HG03354 (cell line): ENCODE results near the gene LRCOL1.

Source experiments
- ATAC-seq: cut with Tn5 transposase; IDR thresholded peaks from one replicate; pipeline ENCODE4 v1.9.1; 2021; ENCODE audit warnings: mild to moderate bottlenecking; ENCODE audit not compliant: unreplicated experiment, poor library complexity, severe bottlenecking

LRCOL1 gene

DNA sequence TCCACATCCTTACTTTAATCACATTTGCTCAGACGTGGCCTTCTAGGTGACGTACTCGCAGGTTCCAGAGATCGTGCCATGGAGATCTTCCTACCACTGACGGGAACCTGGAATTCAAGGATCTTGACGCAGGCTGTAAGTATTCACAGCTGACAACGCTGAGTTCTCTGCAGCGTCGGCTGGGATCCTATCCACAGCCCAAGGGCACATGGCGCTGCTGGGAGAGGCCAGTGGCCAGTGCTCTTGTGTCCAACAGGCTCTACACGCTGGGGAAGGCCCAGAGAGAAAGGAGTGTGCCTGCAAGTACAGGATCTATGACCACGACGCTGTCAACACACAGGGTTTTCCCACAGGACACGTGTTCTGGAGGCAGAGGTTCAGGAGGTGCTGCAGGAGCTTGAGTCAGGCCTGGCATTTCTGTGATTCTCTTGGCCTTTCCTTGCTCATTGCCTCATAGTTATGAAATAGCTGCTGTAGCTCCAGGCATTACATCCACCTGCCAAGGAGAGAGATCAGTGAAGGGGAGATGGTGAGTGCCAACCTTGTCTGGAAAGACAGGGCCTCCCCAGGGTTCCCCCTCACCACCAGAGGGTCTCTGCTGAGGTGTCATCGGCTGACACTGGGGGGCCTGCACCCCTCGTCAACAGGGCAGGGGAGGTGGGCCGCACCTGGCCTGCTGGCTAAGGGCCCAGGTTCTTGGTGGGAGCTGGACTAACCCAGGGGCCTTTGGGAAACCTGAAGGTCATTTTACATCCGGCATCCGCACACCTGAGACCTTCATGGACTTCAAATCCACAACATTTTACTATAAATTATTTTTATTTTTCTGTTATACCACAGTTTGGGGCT, 21.3 kb downstream of the LRCOL1 start:
- no peak for ATAC-seq

DNA sequence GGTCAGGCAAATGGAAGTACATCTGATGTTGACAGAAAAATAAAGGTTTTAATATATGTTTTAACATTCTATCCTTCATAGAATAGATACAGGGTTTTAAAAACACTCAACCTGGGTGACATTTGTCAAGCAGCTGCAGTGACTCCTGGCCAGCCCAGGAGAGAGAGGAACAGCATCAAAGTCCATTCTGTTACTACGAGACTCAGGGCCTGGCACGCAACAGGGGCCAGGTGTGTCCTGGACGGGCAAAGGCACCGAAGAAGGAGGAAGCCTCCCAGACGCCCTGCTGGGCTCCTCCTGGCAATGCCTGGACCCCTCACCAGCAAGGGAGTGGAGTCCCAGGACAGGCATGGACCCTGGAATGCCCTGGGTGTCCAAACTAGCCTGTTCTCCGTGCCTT, 22.1 kb downstream of the LRCOL1 start:
- no peak for ATAC-seq

DNA sequence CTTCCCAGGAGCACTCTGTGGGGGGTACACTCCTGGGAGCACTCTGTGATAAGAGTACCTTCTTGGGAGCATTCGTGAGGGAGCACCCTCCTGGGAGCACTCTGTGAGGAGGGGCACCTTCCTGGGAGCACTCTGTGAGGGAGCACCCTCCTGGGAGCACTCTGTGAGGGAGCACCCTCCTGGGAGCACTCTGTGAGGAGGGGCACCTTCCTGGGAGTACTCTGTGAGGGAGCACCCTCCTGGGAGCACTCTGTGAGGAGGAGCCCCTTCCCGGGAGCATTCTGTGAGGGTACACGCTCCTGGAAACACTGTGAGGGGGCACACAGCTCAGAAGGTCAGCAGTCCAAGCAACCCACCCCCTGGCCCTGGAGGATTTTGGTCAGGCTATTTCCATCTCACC, 22.6 kb downstream of the LRCOL1 start:
- no peak for ATAC-seq

DNA sequence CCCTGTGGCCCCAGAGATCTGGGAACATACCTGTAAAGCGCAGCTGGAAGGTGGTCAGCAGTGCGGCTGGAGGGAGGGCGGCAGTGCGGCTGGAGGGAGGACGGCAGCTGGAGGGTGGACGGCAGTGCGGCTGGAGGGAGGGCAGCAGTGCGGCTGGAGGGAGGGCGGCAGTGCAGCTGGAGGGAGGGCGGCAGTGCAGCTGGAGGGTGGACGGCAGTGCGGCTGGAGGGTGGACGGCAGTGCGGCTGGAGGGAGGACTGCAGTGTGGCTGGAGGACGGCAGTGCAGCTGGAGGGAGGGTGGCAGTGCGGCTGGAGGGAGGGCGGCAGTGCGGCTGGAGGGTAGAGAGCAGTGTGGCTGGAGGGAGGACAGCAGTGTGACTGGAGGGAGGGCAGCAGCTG, 23.5 kb downstream of the LRCOL1 start:
- no peak for ATAC-seq

DNA sequence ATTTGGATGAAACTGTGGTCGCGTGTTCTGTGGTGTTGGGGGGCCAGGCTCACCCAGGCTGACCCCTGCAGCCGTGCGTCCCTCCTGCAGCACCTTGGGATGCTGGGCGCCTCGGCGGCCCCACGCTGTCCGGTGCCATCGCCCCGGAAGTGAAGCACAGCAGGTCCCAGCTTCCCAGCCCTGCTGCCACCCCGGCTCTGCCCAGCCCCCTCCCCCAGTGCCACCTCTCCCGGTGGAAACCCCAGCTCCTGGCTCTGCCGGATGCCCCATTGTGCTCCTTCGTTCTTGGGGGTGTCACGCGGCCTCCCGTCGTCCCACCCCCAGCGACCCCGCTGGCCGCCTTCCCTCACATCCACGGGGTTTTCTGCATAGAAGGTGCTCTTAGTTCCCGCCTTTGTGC, 25.2 kb downstream of the LRCOL1 start:
- ATAC-seq: no peak

DNA sequence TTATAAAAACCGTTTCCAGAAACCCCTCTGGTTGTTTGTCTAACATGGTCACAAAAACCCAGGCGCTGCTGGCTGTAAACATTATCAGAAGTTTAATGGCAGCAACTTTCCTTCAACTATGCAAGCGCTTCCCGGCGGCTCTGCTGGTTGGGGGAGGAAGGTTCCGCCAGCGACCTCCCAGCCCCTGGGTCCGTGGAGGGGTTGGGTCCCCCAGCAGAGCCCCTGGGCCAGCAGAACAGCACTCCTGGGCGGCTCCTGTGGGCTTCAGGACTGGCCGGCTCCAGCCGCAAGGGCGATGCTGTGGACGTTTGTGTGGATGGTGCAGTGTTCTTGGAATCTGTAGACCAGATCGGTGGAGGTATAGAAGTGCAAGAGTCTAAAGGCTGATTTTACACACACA, 26.0 kb downstream of the LRCOL1 start:
- no peak for ATAC-seq

DNA sequence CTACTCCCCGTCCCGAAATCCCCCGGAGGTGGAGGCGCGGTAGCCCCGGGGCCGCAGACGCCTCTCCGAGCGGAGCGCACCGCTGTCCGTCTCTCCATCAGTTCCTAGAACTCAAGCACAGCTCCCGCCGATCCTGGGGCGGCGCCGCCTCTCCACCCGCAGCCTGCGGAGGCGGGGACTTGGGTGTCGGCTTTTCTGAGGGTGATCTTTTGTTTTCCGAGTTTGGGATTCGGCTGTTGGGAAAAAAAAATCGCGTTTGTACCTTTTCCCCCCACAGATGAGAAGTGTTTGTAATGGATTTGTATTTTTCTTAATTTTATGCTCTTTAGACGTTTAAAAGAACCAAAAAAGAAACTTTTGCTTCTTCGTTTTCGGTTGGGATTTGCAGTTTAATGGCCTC, 26.6 kb downstream of the LRCOL1 start:
- ATAC-seq: no peak

DNA sequence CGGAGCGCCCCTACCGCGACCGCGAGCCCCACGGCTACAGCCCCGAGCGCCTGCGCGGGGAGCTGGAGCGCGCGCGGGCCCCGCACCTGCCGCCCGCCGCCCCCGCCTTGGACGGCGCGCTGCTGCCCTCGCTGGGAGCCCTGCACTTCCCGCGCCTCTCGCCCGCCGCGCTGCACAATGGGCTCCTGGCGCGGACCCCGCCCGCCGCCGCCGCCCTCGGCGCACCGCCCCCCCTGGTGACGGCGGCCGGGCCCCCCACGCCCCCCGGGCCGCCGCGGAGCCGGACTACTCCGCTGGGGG, 27.0 kb downstream of the LRCOL1 start:
- ATAC-seq: no peak

DNA sequence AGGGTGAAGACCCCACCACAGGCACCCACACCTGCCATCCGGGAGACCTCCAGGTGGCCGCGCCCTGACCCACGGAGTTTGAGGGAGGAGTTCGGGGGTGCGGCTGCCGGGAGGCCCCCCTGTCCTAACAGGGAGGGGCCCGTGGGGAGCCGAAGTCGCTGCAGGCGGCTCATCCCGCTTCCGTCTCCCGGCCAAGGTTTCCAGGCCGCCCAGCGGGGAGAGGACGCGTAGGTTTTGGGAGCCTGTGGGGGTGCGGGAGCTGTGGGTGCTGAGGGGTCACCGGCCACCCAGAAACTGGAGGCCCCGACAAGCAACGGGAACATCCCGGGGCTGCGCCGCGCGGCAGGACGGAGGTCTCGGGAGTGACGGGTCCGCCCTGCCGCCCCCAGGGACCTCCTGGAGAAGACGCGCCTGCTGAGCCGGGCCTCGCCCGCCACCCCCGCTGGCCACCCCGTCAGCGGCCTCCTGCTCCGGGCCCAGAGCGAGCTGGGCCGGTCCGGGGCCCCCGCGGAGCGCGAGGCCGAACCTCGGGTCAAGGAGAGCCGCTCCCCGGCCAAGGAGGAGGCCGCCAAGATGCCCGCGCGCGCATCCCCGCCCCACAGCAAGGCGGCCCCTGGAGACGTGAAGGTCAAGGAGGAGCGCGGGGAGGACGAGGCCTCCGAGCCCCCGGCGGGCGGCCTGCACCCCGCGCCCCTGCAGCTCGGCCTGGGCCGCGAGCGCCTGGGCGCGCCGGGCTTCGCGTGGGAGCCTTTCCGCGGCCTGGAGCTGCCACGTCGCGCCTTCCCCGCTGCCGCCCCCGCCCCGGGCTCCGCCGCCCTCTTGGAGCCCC, 27.6 kb downstream of the LRCOL1 start:
- ATAC-seq: no peak

DNA sequence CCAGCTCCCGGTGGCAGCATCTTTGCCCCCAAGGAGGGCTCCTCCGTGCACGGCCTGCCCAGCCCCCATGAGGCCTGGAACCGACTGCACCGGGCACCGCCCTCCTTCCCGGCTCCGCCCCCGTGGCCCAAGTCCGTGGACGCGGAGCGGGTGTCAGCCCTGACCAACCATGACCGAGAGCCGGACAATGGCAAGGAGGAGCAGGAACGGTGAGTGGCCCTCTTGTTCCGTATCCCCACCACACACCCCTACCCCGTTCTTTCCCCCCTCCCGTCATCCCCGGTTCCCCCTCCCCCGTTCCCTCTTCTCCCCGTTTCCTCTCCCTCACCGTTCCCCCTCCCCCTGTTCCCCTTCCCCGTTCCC, 28.3 kb downstream of the LRCOL1 start:
- no peak for ATAC-seq

DNA sequence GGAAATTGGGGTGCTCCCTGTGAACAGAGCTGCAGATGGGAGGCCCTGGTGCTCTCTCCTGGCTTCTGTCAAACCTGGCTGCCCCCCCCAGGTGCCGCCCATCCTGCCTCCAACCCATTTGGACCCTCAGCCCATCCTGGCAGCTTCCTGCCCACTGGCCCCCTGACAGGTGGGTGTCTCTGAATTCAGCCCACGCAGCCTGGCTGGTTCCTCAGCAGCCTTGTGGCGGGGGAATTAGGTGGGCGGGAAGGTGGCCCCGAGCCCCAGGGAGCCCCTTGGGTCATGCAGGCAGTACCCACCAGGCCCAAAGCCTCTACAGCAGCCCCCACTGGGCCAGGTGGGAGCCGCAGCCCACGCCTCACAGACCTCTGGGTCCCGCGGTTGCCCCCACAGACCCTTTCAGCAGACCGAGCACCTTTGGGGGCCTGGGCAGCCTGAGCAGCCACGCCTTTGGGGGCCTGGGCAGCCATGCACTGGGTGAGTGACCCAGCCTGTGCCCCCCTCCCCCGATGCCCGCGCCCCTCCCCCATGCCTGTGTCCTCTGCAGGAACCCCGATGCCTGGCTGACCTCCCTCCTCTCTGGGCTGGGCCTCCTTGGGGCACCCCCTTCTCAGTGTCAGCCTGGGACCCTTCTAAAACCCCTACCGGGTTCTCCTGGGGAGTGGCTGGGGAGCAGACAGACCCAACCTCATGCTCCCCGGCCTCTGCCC, 28.9 kb downstream of the LRCOL1 start:
- ATAC-seq: no peak

DNA sequence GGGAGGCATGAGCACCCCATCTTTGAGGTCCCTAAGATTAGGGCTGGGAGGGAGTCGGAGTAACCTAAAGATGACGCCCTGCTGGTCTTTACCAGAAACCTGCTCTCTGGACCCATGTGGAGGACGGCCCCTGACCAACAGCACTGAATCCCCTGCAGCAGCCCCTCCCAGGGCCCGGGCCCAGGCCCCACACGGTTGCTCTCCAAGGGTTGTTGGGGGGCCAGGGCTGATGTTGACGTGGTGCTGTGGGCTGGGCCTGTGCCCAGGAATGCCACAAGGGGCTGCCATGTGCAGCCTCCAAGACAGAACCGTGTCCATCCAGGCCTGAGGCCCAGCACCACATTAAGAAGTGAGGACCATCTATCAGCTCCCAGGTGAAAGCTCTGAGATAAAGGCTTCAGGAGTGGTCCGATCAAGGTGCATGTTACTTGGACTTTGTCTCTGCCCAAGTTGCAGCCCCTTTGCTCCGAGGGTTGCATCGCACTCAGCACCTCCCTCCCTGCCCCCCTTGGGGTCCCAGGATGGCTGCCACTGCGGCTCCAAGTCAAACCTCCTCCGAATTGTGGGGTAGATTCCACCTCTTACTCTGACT, 29.6 kb downstream of the LRCOL1 start:
- no peak for ATAC-seq

DNA sequence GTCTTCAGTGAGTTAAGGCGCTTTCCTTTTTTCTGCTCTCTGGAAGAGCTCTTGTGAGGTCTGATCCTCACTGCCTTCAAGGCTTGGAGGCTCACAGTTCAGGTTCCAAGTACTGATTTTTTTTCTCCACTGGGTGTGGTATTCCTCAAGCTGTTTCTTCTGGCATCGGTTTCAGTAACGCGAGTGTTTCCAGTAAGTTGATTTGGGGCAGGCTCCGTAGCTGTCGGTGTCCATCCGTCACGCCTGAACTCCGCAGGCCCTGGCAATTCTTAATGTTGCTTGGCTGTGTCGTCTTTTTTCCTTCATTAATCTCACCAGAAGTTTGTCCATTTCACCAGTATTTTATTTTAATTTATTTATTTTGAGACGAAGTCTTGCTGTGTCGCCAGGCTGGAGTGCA, 30.6 kb downstream of the LRCOL1 start:
- ATAC-seq: no peak

DNA sequence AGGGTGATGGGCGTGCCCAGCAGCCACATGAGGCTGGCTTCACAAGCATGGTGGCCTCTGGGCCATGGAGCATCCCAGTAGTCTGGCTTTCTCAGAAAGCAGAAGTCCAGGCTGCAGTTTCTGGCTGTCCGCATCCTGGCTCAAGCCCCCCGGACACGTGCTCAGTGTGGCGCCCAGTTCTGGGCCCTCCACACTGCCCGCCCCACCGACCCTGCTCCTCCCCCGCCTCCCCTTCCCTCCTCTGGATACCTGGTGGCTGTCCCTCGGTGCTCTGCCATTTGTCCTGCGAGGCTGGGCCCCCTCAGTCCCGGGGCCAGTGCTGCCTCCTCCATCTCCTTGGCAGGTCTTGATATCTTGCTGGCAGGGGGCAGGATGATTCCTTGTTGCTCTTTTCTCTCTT, 31.6 kb downstream of the LRCOL1 start:
- ATAC-seq: no peak

DNA sequence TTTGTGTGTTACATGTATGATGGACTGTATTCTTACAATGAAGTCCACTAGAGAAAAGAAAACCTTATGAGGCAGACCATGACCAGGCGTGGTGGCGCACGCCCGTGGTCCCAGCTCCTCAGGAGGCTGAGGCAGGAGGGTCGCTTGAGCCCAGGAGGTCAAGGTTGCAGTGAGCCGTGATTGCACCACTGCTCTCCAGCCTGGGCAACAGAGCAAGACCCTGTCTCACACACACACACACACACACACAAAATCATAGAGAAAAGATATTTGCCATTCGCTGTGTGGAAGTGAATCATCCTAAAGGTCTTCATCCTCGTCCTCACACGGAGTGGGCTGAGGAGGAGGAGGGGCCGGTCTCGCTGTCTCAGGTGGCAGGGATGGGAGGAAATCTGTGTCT, 32.3 kb downstream of the LRCOL1 start:
- ATAC-seq: no peak

DNA sequence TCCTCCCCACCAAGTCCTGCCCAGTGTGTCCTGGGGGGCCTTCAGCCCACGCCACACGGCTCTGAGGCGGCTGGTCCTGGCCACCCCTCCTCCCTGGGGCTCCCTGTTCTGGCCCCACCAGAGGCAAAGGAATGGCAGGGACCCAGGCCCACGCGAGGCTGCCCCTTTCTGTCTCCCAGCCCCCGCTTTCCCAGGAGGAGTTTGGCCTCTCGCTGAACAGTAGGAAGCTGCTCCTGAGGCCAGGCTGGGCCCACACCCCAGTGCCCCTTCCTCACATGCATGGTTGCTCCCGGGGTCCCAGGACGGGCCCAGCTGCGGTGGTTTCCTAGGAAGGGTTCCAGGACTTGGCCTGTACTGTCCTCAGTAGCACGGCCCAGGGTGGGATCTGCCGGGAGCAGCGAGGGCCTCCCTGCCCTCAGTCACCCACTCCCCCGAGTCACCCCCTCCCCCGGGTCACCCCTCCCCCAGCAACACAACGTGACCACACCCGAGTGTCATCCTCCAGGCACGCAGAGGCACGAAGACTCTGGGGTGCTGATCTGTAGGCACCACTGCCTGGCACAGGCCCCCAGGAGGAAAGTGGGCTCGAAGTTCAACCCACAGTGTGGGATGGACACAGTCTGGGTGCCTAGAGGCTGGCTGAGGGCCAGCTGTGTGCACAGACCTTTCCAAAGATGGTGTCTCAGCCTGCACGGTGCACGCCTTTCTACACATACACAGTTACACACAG, 33.0 kb downstream of the LRCOL1 start:
- no peak for ATAC-seq

DNA sequence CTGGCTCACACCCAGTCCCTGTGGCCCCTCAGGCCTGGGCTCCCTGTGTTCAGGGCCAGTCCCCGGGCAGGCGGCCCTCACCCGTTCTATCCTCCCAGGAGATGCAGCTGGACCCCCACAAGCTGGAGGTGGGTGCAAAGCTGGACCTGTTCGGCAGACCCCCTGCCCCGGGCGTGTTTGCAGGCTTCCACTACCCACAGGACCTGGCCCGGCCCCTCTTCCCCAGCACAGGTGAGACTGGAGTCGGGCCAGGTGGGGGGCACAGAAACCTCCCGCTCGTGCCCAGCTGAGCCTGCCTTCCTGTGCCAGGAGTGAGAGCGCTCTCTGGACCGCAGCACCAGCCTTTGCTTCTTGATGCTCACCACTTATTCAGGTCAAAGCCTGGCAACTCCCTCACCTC, 33.7 kb downstream of the LRCOL1 start:
- ATAC-seq: no peak

DNA sequence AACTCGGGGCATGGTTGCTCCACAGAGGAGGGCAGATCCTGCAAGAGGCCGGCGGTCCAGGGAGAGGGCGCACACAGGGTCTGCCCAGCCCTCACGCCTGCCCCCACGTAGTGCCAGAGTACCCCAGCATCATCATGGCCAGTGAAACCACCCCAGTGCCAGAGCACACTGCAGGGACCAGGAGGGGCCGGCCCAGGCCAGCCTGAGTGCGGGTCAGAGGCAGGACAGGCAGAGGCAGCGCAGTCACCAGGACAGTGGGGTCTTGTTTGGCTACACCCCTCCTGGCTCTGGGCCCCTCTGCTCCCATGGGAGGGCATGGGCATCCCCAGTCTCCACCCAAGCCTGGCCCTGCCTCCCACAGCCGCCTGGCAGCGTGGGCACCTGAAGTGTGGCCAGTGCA, 34.7 kb downstream of the LRCOL1 start:
- ATAC-seq: no peak

DNA sequence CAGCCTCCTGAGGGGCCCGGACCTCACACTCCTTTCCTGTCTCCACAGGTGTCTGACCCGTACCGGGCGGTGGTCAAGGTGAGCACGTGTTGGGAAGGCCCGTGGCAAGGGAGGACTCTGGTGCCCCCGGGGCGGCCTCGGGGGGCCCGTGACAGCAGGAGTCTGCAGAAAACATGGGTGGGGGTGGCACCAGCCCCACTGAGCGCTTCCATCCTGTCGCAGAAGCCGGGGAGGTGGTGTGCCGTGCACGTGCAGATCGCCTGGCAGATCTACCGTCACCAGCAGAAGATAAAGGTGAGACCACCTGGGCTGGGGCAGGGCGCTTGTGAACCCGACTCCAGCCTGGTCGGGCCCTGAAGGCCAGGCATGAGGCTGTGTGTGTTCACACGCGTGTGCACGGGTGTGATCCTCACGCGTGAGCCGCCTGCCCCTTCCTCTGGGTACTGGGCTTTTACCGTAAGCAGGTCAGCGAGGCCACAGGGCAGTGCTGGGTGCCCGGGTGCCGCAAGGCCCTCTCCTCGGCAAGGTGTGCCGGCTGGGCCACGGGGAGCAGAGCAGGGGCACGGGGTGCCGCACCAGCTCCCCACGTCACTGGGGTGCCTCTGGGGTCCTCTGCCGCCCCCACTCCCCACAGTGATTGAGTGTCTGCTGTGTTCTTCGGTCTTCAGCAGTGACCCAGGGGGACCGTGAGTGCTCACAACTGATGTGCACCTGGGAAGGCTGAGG, 35.9 kb downstream of the LRCOL1 start:
- ATAC-seq: no peak
